Measurements from ENCODE around the gene GAB3.

GRCh38 chrX:154748712-154749339 is 2.1 kb downstream of the GAB3 start:
- TF ChIP-seq POLR2A (IDR thresholded peaks at IDR 0.05; ENCODE audit: low read depth, low read length): no peak
- TF ChIP-seq POLR2AphosphoS5 (IDR thresholded peaks at IDR 0.05; ENCODE audit: low read depth, low read length): no peak
- no peak for TF ChIP-seq SPI1 (IDR thresholded peaks at IDR 0.05; ENCODE audit: low read depth, low read length)
- TF ChIP-seq TAF1 (IDR thresholded peaks at IDR 0.05; ENCODE audit: low read depth, low read length): no peak
- TF ChIP-seq POU2F2 (IDR thresholded peaks at IDR 0.05; ENCODE audit: low read depth, low read length): no peak
- TF ChIP-seq PAX5 (IDR thresholded peaks at IDR 0.05; ENCODE audit: insufficient read depth, low read length, severe bottlenecking): no peak

Measured in GM12891 (cell line).